Astrocyte (in vitro differentiated cells and primary cell): ENCODE data around the gene SLC10A2. TPM values are rescaled to one million over a fixed set of nuclear protein-coding genes. Genes with fewer than 3 reads are reported as not detected.

Experiments used
- DNase-seq: peaks from one replicate; pipeline ENCODE4 v3.0.0-alpha.2; 2010; ENCODE audit warnings: low read depth
- FAIRE-seq: peaks from 2 replicates; lab custom pipeline; 2011; peaks lifted over from hg19 to GRCh38; lab: Jason Lieb, UNC
- H2AFZ ChIP-seq: 2 replicates; pipeline ENCODE4 v1.6.0; 2012; ENCODE audit warnings: low read depth, low read length, inconsistent platforms
- H3K27ac ChIP-seq: 2 replicates; pipeline ENCODE4 v1.5.1; 2011; ENCODE audit warnings: low read depth, low read length, inconsistent platforms
- H3K27me3 ChIP-seq: 2 replicates; pipeline ENCODE4 v1.6.0; 2011; ENCODE audit warnings: low read length, inconsistent platforms; ENCODE audit not compliant: insufficient read depth
- H3K36me3 ChIP-seq: 2 replicates; pipeline ENCODE4 v1.5.1; 2011; ENCODE audit warnings: low read length, inconsistent platforms; ENCODE audit not compliant: insufficient read depth
- H3K4me1 ChIP-seq: 2 replicates; pipeline ENCODE4 v1.5.1; 2011; ENCODE audit warnings: low read length, inconsistent platforms; ENCODE audit not compliant: insufficient read depth
- H3K4me2 ChIP-seq: 2 replicates; pipeline ENCODE4 v1.6.0; 2012; ENCODE audit warnings: low read length, inconsistent platforms
- H3K4me3 ChIP-seq: 2 replicates; pipeline ENCODE4 v1.5.1; 2011; ENCODE audit warnings: low read depth, mild to moderate bottlenecking, low read length, inconsistent platforms; ENCODE audit not compliant: insufficient read depth
- H3K79me2 ChIP-seq: 2 replicates; pipeline ENCODE4 v1.6.0; 2012; ENCODE audit warnings: mild to moderate bottlenecking, low read length, inconsistent platforms; ENCODE audit not compliant: insufficient read depth
- H3K9ac ChIP-seq: 2 replicates; pipeline ENCODE4 v1.6.0; 2012; ENCODE audit warnings: mild to moderate bottlenecking, low read length, inconsistent platforms
- H3K9me3 ChIP-seq: 2 replicates; pipeline ENCODE4 v1.5.1; 2012; ENCODE audit warnings: low read depth, mild to moderate bottlenecking, low read length, inconsistent platforms; ENCODE audit not compliant: insufficient read depth
- H4K20me1 ChIP-seq: 2 replicates; pipeline ENCODE4 v1.6.0; 2012; ENCODE audit warnings: low read length, inconsistent platforms; ENCODE audit not compliant: insufficient read depth
- H3K27ac Mint-ChIP-seq: one replicate; pipeline ENCODE4 v1.8.0; 2021; ENCODE audit warnings: mild to moderate bottlenecking, mixed read lengths; ENCODE audit not compliant: unreplicated experiment
- H3K27me3 Mint-ChIP-seq: one replicate; pipeline ENCODE4 v1.8.0; 2021; ENCODE audit warnings: low read depth, mixed read lengths; ENCODE audit not compliant: unreplicated experiment
- H3K36me3 Mint-ChIP-seq: one replicate; pipeline ENCODE4 v1.8.0; 2021; ENCODE audit warnings: low read depth, mixed read lengths; ENCODE audit not compliant: unreplicated experiment
- H3K4me1 Mint-ChIP-seq: one replicate; pipeline ENCODE4 v1.8.0; 2021; ENCODE audit warnings: low read depth, mixed read lengths; ENCODE audit not compliant: unreplicated experiment
- H3K4me3 Mint-ChIP-seq: one replicate; pipeline ENCODE4 v1.8.0; 2021; ENCODE audit warnings: mild to moderate bottlenecking, moderate library complexity, mixed read lengths; ENCODE audit not compliant: unreplicated experiment
- H3K9me3 Mint-ChIP-seq: one replicate; pipeline ENCODE4 v1.8.0; 2021; ENCODE audit warnings: mild to moderate bottlenecking, mixed read lengths; ENCODE audit not compliant: unreplicated experiment
- CTCF ChIP-seq: IDR thresholded peaks from 2 replicates; pipeline ENCODE4 v1.5.1; 2011; ENCODE audit warnings: low read depth, mild to moderate bottlenecking, inconsistent platforms, low read length, moderate library complexity; ENCODE audit not compliant: insufficient read depth
- EZH2 ChIP-seq: IDR thresholded peaks from 2 replicates; pipeline ENCODE4 v1.6.1; 2012; ENCODE audit warnings: mild to moderate bottlenecking, low read length, inconsistent platforms; ENCODE audit not compliant: insufficient read depth
- total RNA-seq: library from RNA; stranded (reverse); gene quantifications from 2 replicates; pipeline ENCODE4 v1.2.1, GENCODE V29; 2021

SLC10A2 gene
- total RNA-seq, 1 donor from 2014 or later = not detected

- no peaks in the 10 kb centered on the region for H4K20me1 ChIP-seq
- H3K4me3 Mint-ChIP-seq = no peak overlapping the region
- H3K36me3 Mint-ChIP-seq = no peaks in the 10 kb centered on the region
- H3K9me3 Mint-ChIP-seq = no peaks in the 10 kb centered on the region
- H3K27me3 Mint-ChIP-seq = no peaks in the 10 kb centered on the region
- H3K27me3 ChIP-seq = no peaks in the 10 kb centered on the region
- H3K27ac Mint-ChIP-seq = no peak overlapping the region
- H3K4me2 ChIP-seq = no peak overlapping the region
- H3K36me3 ChIP-seq = no peaks in the 10 kb centered on the region
- H2AFZ ChIP-seq = no peak overlapping the region
- TF ChIP-seq EZH2 = no peak
- TF ChIP-seq CTCF = no peak
- no peaks in the 10 kb centered on the region for H3K4me1 ChIP-seq
- H3K27ac ChIP-seq = no peak overlapping the region
- DNase-seq (no peak), FAIRE-seq (no peak)
- no peaks in the 10 kb centered on the region for H3K79me2 ChIP-seq
- no peak overlapping the region for H3K4me3 ChIP-seq
- no peaks in the 10 kb centered on the region for H3K9me3 ChIP-seq
- no peak overlapping the region for H3K9ac ChIP-seq
- no peaks in the 10 kb centered on the region for H3K4me1 Mint-ChIP-seq
Observed at GRCh38 chr13:103007427-103007762, 58.8 kb downstream of the SLC10A2 start.

- H3K27me3 Mint-ChIP-seq = no peaks in the 10 kb centered on the region
- Histone ChIP-seq H3K9me3 (no peaks in the 10 kb centered on the region), H3K4me2 (no peak overlapping the region), H3K4me3 (no peak overlapping the region), H3K27me3 (no peaks in the 10 kb centered on the region), H3K9ac (no peak overlapping the region), H2AFZ (no peak overlapping the region), H4K20me1 (no peaks in the 10 kb centered on the region), H3K36me3 (no peaks in the 10 kb centered on the region), H3K27ac (no peak overlapping the region), H3K79me2 (no peaks in the 10 kb centered on the region), H3K4me1 (no peaks in the 10 kb centered on the region)
- H3K4me1 Mint-ChIP-seq = no peaks in the 10 kb centered on the region
- H3K36me3 Mint-ChIP-seq = no peaks in the 10 kb centered on the region
- TF ChIP-seq CTCF (no peak), EZH2 (no peak)
- no peak overlapping the region for H3K4me3 Mint-ChIP-seq
- DNase-seq = no peak
- H3K9me3 Mint-ChIP-seq = peaks cover 2% of the 10 kb centered on the region
- H3K27ac Mint-ChIP-seq = no peak overlapping the region
- no peak for FAIRE-seq
Observed at GRCh38 chr13:103006641-103007426, 59.4 kb downstream of the SLC10A2 start.

GRCh38 chr13:103004661-103005345 lies 61.4 kb downstream of the SLC10A2 start:
- H3K36me3 ChIP-seq = no peaks in the 10 kb centered on the region
- no peaks in the 10 kb centered on the region for H3K4me1 ChIP-seq
- H3K9me3 Mint-ChIP-seq = peaks cover 2% of the 10 kb centered on the region
- no peak overlapping the region for H3K4me3 Mint-ChIP-seq
- H3K36me3 Mint-ChIP-seq = no peaks in the 10 kb centered on the region
- no peak overlapping the region for H3K4me3 ChIP-seq
- H3K27me3 Mint-ChIP-seq = no peaks in the 10 kb centered on the region
- no peaks in the 10 kb centered on the region for H3K4me1 Mint-ChIP-seq
- DNase-seq (no peak), FAIRE-seq (no peak)
- no peak for TF ChIP-seq CTCF
- no peak for TF ChIP-seq EZH2
- H3K9ac ChIP-seq = no peak overlapping the region
- no peak overlapping the region for H2AFZ ChIP-seq
- H3K27ac Mint-ChIP-seq = no peak overlapping the region
- no peaks in the 10 kb centered on the region for H3K9me3 ChIP-seq
- H3K27me3 ChIP-seq = no peaks in the 10 kb centered on the region
- H3K79me2 ChIP-seq = no peaks in the 10 kb centered on the region
- no peak overlapping the region for H3K27ac ChIP-seq
- H4K20me1 ChIP-seq = no peaks in the 10 kb centered on the region
- no peak overlapping the region for H3K4me2 ChIP-seq
